Epidermal melanocyte (primary cell): Measurements from ENCODE around the gene SARNP.

Experiments
- DNase-seq: peaks from one replicate; pipeline ENCODE4 v3.0.0; 2011; ENCODE audit warnings: low spot score; ENCODE audit not compliant: insufficient read length

The SARNP gene

DNA sequence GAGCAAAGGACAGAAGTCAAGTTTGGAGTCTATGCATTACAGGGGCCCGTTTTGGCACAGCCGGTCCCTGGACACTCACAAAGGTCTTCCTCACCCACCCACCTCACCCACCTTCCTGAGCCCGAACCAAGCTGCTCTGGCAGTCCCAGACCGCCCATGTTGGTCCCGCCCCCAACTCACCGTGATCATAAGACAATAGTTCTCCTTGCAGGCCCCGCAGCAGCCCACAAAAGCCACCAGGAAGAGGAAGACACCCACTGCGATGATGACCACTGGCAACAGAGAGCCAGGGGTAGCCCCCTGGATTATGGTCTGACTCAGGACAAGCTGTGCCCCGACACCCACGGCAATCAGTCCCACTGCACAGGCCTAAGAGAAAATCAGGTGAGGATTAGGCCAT is 90.6 kb downstream of the SARNP start:
- no peak for DNase-seq

DNA sequence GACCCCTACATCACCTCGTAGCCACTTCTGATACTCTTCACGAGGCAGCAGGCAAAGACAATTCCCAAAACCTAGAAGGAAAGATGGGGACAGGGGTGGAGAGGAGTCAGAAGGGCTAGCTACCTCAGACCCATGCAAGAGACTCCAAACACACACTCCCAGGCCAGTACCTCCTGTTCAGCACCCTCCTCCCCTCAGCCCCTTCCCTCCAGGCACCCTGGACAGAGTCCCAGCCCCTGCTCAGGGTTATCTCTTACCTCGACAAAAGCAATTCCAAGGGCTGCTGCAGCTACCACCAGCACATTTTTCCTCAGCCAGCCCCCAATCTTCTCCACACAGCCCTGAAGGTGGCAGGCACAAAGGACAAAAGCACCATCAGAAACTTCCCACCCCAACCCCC is 92.0 kb downstream of the SARNP start:
- DNase-seq: no peak

DNA sequence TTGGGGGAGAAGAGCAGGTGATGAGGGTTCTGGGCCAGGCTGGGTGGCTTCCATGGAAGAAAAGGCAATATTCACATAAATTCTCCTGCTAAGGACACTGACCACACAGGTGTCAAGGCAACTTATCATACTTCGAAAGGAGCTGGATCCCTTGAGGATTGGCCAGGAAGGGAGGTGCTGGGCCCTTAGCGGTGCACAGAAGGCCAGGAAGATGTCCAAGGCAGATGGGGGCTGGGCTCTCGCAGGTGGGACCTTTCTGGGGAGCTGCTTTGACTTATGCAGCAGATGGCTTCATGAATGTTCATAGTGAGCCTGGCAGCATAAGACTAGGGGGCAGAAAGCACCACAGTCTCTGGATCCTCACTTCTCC is 92.6 kb downstream of the SARNP start:
- DNase-seq: no peak

DNA sequence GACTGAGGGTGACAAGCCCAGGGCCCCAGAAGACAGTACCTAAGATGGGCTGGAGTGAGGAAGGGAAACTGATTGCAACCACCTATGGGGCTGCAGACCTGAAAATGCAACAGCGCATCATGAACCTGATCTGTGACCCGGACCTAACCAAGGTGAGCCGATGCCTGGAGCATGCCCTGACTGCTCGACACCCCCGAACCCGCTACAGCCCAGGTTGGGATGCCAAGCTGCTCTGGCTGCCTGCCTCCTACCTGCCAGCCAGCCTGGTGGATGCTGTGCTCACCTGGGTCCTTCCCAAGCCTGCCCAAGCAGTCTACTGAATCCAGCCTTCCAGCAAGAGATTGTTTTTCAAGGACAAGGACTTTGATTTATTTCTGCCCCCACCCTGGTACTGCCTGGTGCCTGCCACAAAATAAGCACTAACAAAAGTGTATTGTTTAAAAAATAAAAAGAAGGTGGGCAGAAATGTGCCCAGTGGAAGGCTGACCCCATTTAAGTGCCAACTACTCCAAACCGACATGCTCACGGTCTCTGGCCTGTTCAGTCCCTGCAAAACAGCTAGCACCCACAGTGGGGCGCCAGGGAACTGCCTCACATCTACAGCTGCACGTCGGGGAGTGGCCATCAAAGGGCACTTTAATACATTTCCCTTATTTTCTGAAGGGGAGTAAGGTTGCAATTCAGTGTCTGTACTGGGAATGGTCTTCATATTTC is 93.1 kb downstream of the SARNP start:
- no peak for DNase-seq

DNA sequence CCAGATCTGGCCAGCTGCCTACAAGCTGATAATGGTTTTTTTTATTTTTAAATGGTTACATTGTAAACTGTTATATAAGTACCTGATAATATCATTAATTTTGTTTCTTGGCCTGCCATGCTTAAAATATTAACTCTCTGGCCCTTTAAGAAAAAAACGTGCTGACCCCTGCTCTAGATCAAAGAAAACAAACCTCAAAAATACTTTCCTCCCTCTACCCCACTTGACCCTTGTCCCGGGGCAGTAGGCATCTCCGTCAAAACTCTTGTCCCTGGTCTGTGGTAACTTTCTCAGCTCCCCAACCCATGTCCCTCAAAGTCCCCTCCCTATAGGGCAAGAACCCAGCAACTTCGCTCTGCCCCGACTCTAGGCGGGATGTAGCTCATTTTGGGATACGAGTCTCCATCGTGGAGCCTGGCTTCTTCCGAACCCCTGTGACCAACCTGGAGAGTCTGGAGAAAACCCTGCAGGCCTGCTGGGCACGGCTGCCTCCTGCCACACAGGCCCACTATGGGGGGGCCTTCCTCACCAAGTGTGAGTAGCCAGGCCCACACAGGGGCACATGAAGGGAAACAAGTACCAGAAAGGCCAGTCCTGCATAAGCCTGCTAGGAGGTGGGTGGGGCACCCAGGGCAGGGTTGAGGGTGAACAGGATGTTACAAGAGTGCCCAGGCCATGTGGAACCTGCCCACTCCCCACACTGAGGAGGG is 93.9 kb downstream of the SARNP start:
- no peak for DNase-seq

DNA sequence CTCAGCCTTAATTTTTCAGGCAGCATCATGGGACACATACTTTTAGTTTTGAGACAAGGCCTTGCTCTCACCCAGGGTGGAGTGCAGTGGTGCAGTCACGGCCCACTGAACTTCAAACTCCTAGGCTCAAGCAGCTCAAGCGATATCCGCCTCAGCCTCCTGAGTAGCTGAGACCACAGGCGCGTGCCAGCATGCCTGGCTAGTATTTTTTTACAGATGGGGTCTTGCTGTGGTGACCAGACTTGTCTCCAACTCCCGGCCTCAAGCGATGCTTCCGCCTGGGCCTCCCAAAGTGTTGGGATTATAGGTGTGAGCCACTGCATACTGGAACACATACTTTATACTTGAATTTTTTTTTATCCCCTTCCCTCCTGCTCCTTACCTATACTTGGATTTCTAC is 94.6 kb downstream of the SARNP start:
- no peak for DNase-seq

DNA sequence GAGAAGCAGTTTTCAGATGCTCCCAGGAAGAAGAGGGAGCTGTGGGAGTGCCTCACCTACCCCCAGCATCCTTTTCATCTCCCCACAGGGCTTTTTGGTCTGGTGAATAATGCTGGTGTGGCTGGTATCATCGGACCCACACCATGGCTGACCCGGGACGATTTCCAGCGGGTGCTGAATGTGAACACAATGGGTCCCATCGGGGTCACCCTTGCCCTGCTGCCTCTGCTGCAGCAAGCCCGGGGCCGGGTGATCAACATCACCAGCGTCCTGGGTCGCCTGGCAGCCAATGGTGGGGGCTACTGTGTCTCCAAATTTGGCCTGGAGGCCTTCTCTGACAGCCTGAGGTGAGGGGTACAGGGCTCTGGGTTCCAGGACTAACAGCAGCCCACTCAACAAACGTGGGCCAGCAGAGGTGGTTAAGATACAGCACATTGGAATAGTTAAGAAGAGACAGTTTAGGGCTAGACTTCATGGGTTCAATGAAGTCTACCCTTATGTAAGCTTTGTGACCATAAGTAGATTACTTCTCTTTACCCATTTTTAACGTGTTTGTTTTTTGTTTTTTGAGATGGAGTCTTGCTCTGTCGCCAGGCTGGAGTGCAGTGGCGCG is 95.8 kb downstream of the SARNP start:
- no peak for DNase-seq

DNA sequence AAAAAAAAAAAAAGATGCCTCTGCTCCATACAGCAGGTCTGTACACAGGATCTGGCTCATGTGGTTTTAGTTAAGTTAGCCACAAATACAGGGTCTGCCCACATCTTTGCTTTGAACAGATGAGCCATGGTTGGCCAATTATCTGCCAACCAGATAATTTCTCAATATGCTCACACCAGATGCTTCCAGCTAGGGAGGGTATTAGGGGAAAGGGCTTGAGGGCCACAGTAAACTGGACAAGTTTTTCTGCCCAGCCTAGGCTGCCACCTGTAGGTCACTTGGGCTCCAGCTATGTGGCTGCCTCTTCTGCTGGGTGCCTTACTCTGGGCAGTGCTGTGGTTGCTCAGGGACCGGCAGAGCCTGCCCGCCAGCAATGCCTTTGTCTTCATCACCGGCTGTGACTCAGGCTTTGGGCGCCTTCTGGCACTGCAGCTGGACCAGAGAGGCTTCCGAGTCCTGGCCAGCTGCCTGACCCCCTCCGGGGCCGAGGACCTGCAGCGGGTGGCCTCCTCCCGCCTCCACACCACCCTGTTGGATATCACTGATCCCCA is 96.6 kb downstream of the SARNP start:
- DNase-seq: peak; percentile 50

DNA sequence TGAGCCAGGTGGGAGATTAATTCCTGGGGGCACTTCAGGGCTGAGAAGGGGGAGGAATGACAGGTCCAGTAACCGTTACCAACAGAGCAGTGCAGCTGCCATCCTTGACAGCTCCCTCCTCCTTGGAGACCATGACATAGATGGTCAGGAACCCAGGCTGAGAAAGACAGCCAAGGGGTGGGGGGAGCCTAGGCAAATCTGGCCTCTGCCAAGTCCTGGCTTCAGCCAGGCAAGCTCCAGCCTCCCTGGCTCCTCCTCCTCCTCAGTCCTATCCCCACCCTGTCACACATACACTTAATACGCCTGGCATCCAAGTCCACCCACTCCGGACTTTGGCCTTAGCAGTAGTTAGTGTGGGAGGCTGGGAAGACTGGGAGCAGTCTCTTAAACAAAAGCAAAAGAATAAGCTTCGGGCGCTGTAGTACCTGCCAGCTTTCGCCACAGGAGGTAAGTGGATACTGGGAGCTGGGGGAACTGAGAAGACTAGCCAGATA is 97.4 kb downstream of the SARNP start, which contains the start of gene RDH5:
RDH5 (plus strand) TSS at position 323 of the 494 bp plus-strand sequence. CDS start 792 bp downstream, outside the sequence.
- DNase-seq: no peak

DNA sequence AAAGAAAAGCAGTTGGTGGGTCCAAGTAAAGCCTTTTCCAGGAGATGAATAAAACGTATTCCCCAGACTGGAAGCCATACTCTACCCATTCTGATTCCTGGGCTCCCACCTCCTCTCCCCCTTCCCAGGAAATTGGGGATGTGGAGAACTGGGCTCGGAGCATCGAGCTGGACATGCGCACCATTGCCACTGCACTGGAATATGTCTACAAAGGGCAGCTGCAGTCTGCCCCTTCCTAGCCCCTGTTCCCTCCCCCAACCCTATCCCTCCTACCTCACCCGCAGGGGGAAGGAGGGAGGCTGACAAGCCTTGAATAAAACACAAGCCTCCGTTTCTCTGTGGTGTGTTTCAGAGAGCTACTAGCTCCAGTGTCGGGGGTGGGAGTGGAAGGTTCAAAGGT is 98.2 kb downstream of the SARNP start:
- no peak for DNase-seq

DNA sequence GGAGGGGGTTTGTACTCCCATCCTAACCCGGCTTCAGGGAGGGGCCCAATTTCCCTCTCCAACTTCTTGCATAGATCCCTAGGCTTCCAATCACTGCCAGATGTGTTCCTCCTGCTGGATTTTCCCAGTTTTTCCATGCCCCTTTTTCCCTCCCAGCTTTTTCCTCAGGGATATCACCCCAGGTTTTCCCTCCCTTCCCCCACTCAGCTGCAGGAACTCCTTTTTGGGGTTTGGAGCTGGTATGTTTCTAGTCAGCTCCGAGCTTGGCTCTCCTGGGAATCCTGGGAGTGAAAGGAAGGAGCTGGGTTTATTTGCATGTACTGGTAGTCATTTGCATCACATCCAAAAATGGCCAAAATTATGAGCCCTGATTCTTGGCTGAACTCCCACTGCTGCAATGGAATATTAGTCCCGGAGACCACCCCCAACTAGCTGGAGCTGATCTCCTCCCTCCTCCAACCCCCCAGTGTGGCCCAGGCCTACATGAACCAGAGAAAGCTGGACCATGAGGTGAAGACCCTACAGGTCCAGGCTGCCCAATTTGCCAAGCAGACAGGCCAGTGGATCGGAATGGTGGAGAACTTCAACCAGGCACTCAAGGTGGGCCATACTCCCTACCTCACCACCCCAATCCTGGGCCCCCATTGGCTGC is 98.8 kb downstream of the SARNP start:
- no peak for DNase-seq

DNA sequence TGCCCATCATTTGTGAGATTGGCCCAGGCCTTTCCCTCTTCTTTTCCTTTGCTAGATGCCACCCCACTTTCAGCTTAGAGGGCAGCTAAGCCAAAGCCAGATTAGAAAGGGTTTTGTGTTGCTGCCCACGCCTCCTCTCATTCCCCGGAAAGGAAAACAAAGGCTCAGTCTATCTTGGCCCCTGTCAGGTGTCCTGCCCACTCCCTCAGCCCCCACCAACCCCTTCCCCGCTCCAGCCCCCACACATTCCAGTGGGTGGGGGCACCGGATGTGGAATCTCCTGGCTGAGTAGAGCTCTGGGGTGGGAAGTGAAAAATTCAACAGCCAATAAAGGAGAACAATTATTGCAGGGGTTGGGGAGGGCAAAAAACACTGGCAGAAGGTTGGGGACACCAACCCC is 99.5 kb downstream of the SARNP start:
- DNase-seq: no peak

DNA sequence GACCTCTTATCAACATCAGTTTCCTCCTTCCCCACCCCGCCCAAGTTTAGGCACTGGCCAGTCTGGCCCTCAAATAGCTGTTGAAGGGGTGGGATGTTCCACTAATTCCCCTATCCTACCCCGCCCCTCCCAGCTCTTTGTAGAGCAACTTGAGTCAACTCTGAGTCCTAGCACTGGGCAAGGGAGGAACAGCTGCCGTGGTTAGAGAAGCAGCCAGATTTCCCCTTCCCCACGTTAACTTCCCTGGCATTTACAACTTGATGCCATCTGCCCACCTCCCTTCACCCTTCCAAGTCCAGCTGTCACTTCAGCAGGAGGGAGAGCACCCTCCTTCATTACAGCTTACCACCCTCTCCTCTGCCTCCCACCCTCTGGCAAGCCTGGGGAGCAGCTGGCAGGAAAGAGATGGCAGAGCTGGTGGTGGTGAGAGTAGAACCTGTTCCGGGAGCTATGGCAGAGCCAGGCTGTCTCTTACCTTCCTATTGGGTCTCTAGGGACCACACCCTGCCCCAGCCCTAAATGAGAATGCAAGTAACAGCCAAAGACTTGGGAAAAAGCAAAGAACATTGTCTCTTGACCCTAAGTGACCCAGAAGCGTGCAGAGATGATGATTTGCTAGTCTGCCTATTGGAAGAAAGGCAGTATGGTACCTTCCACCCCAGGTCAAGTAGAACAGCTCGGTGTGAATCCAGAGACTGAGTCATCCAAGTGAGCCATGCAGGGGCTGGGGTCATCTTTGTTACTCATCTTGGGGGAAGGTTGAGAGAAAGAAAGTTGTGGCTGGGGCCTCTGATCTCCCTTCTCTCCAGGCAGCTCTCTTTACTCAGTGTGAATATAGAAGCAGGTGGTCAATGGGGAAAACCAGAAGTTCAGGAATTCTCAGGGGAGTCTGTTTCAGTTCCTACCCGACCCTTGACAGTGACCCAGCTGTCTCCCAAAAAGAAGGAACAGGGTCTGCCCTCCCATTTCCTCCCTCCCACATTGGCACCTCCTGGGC is 100.2 kb downstream of the SARNP start:
- no peak for DNase-seq

DNA sequence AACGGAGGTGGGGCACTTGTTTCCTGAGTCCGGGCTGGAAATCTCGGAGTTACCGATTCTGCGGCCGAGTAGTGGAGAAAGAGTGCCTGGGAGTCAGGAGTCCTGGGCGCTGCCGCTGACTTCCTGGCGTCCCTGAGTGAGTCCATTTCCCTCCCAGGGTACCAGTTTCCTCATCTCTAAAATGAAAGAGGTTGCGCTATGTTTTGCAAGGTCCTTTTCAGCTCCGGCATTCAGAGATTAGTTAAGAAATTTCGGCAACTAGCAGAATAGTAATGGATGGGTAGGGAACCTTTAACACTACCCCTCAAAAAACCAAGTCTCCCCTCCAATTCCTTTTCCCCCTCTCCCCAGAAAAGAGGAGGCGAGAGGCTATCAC is 101.0 kb downstream of the SARNP start:
- no peak for DNase-seq

DNA sequence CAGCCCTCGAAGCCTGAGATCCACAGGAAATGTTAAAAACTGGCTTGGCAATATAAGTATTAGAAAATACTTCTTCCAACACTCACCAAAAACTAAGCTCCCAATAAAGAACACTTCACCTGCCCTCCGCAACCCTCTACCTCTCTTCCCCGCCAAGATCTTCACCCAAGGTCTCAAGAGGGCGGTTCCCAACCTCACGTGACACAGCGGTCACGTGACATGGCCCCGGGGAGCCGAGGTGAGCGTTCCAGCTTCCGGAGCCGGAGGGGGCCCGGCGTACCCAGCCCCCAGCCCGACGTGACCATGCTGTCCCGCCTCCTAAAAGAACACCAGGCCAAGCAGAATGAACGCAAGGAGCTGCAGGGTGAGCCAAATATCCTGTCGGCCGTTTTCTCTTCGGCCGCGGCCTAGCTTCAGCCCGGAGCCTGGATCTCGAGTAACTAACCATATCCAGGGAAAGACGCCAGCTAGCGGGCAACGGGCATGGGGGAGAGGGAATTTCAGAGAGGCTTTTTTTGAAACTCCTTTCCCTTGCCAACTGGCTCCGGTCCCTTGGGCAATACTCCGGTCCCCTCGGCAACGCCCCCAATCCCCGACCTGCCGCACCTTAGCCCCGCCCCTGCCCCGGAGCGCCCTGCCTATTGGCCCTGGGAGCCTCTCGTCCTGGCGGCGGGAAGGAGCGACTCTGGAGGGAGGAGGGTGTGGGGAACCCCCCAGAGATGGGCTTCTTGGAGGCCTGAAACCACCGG is 101.5 kb downstream of the SARNP start, which contains the start of gene BLOC1S1:
BLOC1S1 (plus strand) TSS at position 214 of the 749 bp plus-strand sequence; CDS start at position 220, 6 bp downstream.
- peak; percentile 94 for DNase-seq

DNA sequence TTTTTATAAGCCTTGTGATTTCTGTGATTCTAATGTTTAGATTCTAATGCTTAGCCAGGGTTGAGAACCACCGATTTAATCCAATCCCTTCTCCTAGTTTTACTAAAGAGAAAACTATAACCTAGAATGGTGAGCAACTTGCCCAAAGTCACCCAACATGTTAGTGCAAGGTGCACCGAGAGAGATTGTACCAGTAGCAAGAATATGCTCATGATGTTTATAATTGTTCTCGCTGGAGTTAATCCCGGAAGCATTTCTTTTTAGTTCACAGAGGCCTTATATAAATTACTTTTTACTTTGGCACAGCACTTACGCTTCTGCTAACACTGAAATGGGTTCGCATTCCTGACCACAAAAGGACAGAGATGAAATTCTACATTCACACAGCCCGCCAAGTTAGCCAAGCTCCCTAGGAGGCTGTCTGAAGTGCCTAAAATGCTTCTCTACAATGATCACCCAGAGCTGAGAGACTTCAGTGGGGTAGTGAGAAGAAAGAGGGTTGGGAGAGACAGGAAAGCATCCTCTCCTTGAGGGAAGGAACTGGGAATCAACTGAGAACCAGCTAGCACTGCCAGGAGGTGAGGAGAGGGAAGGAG is 102.3 kb downstream of the SARNP start:
- no peak for DNase-seq

DNA sequence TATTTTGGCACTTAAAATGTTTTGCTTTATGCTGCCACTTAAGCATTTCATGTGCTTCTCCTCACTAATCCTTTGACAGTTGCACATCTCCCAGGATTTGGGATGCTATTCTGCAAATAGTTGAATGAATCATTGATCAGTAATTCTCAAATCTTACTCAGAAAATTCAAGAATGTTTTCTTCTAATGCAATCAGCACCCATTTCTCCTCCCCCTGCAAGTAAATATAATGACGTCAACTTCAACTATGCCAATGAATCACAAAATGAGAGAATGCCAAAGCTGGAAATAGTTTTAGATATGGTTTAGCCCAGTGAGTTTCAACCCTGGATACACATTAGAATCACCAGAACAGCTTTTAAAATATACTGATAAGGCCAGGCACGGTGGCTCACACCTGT is 103.8 kb downstream of the SARNP start:
- DNase-seq: no peak

DNA sequence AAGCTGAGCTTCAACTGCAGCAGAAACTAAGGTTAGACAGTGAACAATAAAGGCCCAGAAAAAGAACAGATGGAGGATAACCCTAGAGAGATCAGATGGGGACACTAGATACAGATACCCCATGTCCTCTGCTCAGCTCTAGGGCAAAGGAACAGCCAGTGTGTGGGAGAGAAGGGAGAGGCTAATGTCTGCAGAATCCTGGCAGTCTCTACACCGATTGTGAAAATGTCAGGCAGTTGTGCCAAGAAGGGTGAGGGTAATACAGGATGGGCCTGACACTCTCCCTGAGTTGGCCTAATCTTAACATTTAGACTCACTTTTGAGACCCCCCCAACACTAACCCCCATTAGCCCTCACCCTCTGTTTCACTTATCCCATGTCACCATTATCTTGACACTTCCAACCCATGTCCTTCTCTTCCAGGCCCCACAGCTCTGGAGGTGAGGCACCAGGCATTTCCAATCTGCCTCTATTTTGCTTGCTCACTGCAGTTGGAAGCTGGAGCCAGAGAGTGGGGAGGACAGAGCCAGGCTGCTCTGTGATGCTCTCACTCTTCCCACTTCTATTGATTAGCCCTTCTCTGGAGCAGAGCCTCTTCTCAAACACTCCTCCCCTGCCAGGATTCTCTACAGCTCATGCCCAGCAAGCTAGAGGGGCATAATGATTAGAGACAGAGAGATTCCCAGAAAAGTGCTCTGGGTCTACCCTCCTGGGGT is 104.7 kb downstream of the SARNP start:
- no peak for DNase-seq
